HepG2 (cell line): ENCODE measurements around the gene SPOP. TPM values are rescaled to one million over a fixed set of nuclear protein-coding genes. Genes with fewer than 3 reads are reported as not detected.

Source experiments
- AGO2 ChIP-seq: fragments of 200-400 bp; formaldehyde crosslinking; optimal IDR thresholded peaks from 2 replicates; pipeline ENCODE3; 2017; ENCODE audit warnings: mild to moderate bottlenecking, low read depth, low read length, moderate library complexity
- ATAD3A ChIP-seq: sonication (generic); formaldehyde crosslinking; IDR thresholded peaks from 2 replicates; pipeline ENCODE4 v1.4.0; 2020; ENCODE audit warnings: missing genetic modification reagents
- FOXK1 ChIP-seq: sonication (generic); formaldehyde crosslinking; IDR thresholded peaks from 2 replicates; pipeline ENCODE4 v1.4.0; 2020; ENCODE audit warnings: low read depth, missing genetic modification reagents, borderline replicate concordance
- HNF4A ChIP-seq: sonication (generic); formaldehyde crosslinking; IDR thresholded peaks from 2 replicates; pipeline ENCODE4 v1.4.0; 2020; ENCODE audit warnings: missing genetic modification reagents
- ISX ChIP-seq: sonication (generic); formaldehyde crosslinking; conservative IDR thresholded peaks from 2 replicates; pipeline ENCODE4 v1.5.0; 2020; ENCODE audit warnings: missing genetic modification reagents
- KMT2A ChIP-seq: sonication (generic); formaldehyde crosslinking; IDR thresholded peaks from 2 replicates; pipeline ENCODE4 v1.4.0; 2020; ENCODE audit warnings: missing genetic modification reagents
- MTA3 ChIP-seq: sonication (generic); formaldehyde crosslinking; IDR thresholded peaks from 2 replicates; pipeline ENCODE4 v1.4.0; 2020; ENCODE audit warnings: missing genetic modification reagents
- NFKB2 ChIP-seq: sonication (generic); formaldehyde crosslinking; IDR thresholded peaks from 2 replicates; pipeline ENCODE4 v1.4.0; 2020; ENCODE audit warnings: missing genetic modification reagents, borderline replicate concordance
- PAXIP1 ChIP-seq: sonication (generic); formaldehyde crosslinking; conservative IDR thresholded peaks from 2 replicates; pipeline ENCODE4 v1.4.0; 2020; ENCODE audit warnings: mild to moderate bottlenecking, missing genetic modification reagents, moderate library complexity
- SALL1 ChIP-seq: sonication (generic); formaldehyde crosslinking; IDR thresholded peaks from 2 replicates; pipeline ENCODE4 v1.8.0; 2022; ENCODE audit warnings: mild to moderate bottlenecking, missing genetic modification reagents
- SNAPC4 ChIP-seq: sonication (generic); formaldehyde crosslinking; IDR thresholded peaks from 2 replicates; pipeline ENCODE4 v1.4.0; 2020; ENCODE audit warnings: mild to moderate bottlenecking, missing genetic modification reagents
- TAF1 ChIP-seq: sonication (generic); formaldehyde crosslinking; IDR thresholded peaks from 2 replicates; pipeline ENCODE4 v1.4.0; 2020; ENCODE audit warnings: missing genetic modification reagents
- TRIM24 ChIP-seq: sonication (generic); formaldehyde crosslinking; IDR thresholded peaks from 2 replicates; pipeline ENCODE4 v1.8.0; 2022; ENCODE audit warnings: mild to moderate bottlenecking, missing genetic modification reagents
- ZBTB14 ChIP-seq: sonication (generic); formaldehyde crosslinking; IDR thresholded peaks from 2 replicates; pipeline ENCODE4 v1.4.0; 2020; ENCODE audit warnings: missing genetic modification reagents
- ZMYM2 ChIP-seq: sonication (generic); formaldehyde crosslinking; IDR thresholded peaks from 2 replicates; pipeline ENCODE4 v1.8.0; 2022; ENCODE audit warnings: mild to moderate bottlenecking, missing genetic modification reagents
- ZNF564 ChIP-seq: sonication (generic); formaldehyde crosslinking; IDR thresholded peaks from 2 replicates; pipeline ENCODE4 v1.8.1; 2023; ENCODE audit warnings: mild to moderate bottlenecking, missing genetic modification reagents
- ZNF713 ChIP-seq: sonication (generic); formaldehyde crosslinking; IDR thresholded peaks from 2 replicates; pipeline ENCODE4 v1.4.0; 2020; ENCODE audit warnings: mild to moderate bottlenecking, missing genetic modification reagents
- ZNF746 ChIP-seq: sonication (generic); formaldehyde crosslinking; IDR thresholded peaks from 2 replicates; pipeline ENCODE4 v1.8.0; 2022; ENCODE audit warnings: mild to moderate bottlenecking, missing genetic modification reagents
- ZNF788 ChIP-seq: sonication (generic); formaldehyde crosslinking; IDR thresholded peaks from 2 replicates; pipeline ENCODE4 v1.5.0; 2020; ENCODE audit warnings: mild to moderate bottlenecking, missing genetic modification reagents, borderline replicate concordance
- ZSCAN9 ChIP-seq: IDR thresholded peaks from 2 replicates; pipeline ENCODE4 v1.6.1; 2016; ENCODE audit warnings: borderline replicate concordance
- polyA plus RNA-seq, 8 experiments: library from polyadenylated mRNA; depleted of rRNA in 3 of 8; stranded (reverse) in 7 of 8; unstranded in 1 of 8; fragments of >200 nt; fragmentation: Illumina TruSeq in 4 of 8; extraction: Trizol in 4 of 8; gene quantifications; 2 replicates each; pipeline versions ENCODE4 v1.2.1 to v1.2.3, GENCODE V29; 2011 to 2016; ENCODE audit warnings: low read depth in 4 of 8, missing spikeins in 1 of 8, mixed read lengths in 1 of 8; ENCODE audit not compliant: insufficient read depth in 1 of 8
- total RNA-seq, 5 experiments: library from RNA; depleted of rRNA; stranded (reverse); fragments of >200 nt; fragmentation: Illumina TruSeq; extraction: Trizol; gene quantifications; 2 replicates each; pipeline ENCODE4 v1.2.3, GENCODE V29; 2016; ENCODE audit warnings: low read depth in 1 of 5

The SPOP gene
- total and polyA plus RNA-seq, 2 of the 13 experiments (the other 11 are each of a cell fraction or from before 2014, with no cell fraction given): 52.8 to 60.8 TPM

- TF ChIP-seq SNAPC4 (CRISPR knock-in tag) (no peak), ZNF788 (CRISPR knock-in tag) (no peak), ZNF746 (CRISPR knock-in tag) (no peak), ZNF713 (no peak), ZMYM2 (no peak), ZNF564 (no peak), NFKB2 (CRISPR knock-in tag) (no peak), FOXK1 (CRISPR knock-in tag) (no peak), MTA3 (CRISPR knock-in tag) (no peak), ZBTB14 (CRISPR knock-in tag) (no peak; the same call in 1 of the 2 replicates), ZSCAN9 (CRISPR knock-in tag) (no peak; the same call in 1 of the 2 replicates), ISX (no peak), AGO2 (peak; percentile 63), HNF4A (0 out of 2 replicates have a peak, but pooled peaks have one; percentile 3), KMT2A (no peak; the same call in none of the 2 replicates), SALL1 (no peak; the same call in 1 of the 2 replicates), PAXIP1 (CRISPR knock-in tag) (no peak), ATAD3A (CRISPR knock-in tag) (no peak), TAF1 (CRISPR knock-in tag) (no peak; the same call in 1 of the 2 replicates), TRIM24 (CRISPR knock-in tag) (no peak)
Measured at GRCh38 chr17:49677134-49677932, 564 bp downstream of the SPOP start (continued).
